ENCODE data around the gene ZNF175.

The ZNF175 gene

DNA sequence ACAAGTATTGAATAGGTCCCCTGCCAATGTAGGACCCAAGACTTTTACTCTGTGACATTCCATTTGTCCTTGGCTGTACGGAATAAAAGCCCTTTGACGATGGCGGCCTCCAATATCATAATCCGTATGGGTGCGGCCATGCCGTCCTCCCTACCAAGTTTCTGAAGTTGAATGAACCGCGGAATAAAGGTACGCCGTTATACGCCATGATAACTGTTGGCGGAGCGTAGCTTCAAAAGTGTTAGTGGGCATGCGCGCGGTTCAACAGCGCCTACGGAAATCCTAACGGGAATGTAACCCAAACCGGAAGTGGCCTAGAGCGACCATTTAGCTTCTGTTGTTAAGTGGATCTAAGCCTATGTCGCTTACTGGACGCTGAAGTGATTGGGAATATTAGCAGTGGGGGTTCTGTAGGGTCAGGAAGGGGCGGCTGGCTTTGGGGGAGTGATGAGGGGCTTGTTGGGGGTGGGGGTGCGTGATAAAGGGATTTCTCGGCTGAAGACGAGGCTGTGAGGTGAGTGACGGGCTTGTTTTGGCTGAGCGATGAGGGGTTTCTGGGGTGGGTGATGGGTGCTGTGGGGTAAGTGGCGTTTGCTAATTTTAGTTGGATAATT lies at the start of gene ZNF175:
Gene ZNF175 (plus strand): TSS at position 322 of the 614 bp plus-strand sequence. CDS start 2,047 bp downstream, outside the sequence.
- DNase-seq (ENCODE audit: low read depth): peak; percentile 87

GRCh38 chr19:51521357-51521756 lies 49.7 kb upstream of the ZNF175 start:
- DNase-seq (ENCODE audit: low read depth): no peak

- no peak for DNase-seq (ENCODE audit: low read depth)
Measured at GRCh38 chr19:51521781-51522180, 49.3 kb upstream of the ZNF175 start.

- no peak for DNase-seq (ENCODE audit: low read depth)
Measured at GRCh38 chr19:51524666-51525264, 46.3 kb upstream of the ZNF175 start.

- no peak for DNase-seq (ENCODE audit: low read depth)
Measured at GRCh38 chr19:51525651-51526050, 45.4 kb upstream of the ZNF175 start.

- no peak for DNase-seq (ENCODE audit: low read depth)
Measured at GRCh38 chr19:51529301-51529700, 41.8 kb upstream of the ZNF175 start.

GRCh38 chr19:51530616-51531015 lies 40.5 kb upstream of the ZNF175 start:
- no peak for DNase-seq (ENCODE audit: low read depth)

DNA sequence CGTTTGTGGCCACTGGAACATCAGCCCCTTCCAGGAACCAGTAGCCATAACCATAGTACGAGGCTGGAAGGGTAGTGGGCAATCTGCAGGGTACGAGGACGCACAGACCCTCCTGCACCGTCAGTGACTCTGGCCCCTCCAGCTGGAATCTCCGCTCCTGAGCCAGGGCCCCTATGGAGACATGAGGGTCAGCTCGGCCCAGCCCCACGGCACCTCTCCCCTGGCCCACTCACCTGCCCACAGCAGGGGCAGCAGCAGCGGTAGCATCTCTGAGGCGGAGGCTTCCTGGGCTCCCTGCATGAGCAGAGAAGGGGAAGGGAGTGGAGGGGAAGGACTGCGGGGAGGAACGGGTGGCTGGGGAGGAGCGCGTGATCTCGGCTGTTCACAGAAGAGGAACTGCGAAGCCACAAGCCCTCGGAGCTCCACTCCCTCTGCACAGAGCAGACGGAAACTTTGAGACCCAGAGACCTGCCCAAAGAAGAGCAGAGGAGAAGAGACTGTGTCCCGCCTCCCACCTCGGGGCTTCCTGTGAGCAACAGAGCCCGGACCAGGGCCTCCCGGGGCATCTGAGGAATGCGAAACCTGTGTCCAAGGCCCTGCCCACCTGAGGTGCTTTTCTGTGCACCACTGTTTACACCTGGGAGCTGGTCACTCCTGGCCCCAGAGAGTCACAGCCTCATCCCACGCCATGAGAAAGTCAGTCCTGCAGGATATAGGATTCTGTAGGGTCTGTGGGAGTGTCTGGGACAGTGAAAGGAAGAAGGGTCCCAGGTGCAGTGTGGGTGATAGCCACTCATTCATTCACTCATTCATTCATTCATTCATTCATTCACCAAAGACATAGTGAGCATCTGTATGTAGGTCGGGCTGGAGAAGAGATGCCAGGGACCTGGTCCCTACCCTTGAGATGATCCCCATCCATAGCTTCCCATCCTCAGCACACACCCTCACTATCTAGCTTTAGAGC lies 39.5 kb upstream of the ZNF175 start, which contains the start of gene SIGLEC6:
Gene SIGLEC6 (minus strand): TSS at position 322 of the 967 bp plus-strand sequence. CDS start 22 bp downstream, at position 300.
- no peak for DNase-seq (ENCODE audit: low read depth)

DNA sequence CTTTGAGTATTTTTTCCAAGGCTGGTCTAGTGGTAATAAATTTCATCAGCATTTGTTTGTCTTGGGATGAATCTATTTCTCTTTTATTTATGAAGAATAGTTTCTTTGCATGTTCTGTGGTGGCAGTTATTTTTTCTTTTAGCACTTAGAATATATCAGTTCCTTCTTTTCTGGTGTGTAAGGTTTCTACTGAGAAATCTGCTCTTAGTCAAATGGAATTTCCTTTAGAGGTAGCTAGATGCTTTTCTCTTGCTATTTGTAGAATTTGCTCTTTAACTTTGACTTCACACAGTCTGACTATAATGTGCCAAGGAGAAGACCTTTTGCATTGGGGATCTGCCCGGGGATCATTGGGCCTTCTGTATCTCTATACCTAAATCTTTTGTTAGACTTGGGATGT lies 35.5 kb upstream of the ZNF175 start:
- no peak for DNase-seq (ENCODE audit: low read depth)

DNA sequence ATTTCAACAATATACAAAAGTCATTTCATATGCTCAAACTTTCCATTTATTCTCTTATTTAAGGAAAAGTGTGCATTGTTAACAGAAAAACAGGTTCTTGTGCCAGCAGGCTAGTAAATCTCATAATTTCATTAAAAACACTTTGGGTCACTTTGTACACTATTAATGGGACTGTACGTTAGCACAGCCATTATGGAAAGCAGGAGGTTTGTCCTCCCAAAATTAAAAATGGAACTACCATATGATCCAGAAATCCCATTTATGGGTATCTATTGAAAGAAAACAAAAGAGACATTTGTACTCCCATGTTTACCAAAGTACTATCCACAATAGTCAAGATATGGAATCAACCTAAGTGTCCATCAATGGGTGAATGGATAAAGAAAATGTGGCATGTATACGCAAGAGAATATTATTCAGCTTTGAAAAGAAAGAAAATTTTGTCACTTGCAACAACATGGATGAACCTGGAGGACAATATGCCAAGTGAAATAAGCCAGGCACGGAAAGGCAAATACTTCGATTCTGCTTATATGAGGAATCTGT lies 31.2 kb upstream of the ZNF175 start:
- no peak for DNase-seq (ENCODE audit: low read depth)

- DNase-seq (ENCODE audit: low read depth): no peak
Measured at GRCh38 chr19:51541458-51542357, 29.4 kb upstream of the ZNF175 start.

GRCh38 chr19:51542699-51543098 lies 28.4 kb upstream of the ZNF175 start:
- DNase-seq (ENCODE audit: low read depth): no peak

GRCh38 chr19:51544038-51544437 lies 27.0 kb upstream of the ZNF175 start:
- no peak for DNase-seq (ENCODE audit: low read depth)

DNA sequence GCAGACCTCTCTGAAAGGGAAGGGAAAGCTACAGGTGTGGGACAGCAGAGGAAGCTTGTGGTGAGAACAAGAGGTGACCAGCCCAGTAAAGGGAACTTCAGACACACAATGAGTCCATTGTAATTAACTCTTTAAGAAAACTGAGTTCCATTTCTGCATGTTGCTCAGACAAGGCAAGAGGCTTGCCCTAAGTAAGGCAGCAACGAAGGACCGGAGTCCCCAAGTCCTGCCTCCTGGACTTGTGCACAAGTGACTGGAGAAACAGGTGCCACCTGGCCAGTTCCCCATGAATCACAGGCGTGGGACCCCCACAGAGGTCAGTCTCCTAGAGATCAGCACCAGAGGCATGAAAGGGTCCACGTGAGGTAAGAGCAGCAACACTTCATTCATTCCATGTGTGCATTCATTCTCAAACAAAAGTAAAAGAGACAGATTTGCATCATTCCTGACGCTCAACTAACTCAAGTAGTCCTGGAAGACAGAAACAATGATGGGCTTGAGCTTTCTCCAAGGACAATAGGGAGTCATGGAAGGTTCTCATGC lies 24.9 kb upstream of the ZNF175 start:
- DNase-seq (ENCODE audit: low read depth): no peak

GRCh38 chr19:51546650-51547396 lies 24.3 kb upstream of the ZNF175 start:
- no peak for DNase-seq (ENCODE audit: low read depth)

DNA sequence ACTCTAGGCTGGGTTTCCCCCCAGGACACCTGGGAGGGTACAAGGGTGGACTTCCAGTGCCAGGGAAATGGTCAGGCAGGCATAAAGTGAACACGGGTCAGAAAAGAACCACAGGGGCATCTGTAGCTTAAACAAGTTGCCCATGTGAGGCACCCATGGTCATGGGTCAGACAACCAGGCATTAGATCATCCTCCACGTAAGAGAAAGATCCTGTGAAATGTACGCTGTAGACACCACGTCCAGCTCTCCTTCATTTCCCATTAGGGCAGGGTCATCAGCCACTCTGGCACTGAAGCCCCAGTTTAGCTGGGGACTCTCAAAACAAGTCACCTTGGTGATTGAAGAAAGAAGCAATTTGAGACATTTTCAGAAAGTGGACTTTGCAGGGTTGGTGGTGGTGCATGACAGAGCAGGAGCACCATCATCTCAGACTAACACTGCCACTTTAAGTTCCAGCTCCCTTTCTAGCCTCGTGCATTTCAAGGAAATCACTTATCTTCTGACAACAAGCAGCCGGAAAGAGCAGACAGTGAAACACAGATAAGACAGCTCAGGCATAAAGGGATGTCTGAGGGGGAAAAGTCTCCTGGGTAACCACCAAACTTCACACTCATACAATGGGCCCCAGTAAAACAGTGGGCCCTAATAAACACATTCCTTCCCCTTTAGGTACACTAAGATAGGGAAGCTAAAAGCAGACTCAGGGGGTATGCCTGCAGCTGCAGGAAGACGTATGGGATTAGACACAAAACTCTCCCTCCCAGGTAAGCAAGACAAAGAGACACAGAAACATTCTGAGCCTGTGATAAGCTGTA lies 23.5 kb upstream of the ZNF175 start:
- no peak for DNase-seq (ENCODE audit: low read depth)

GRCh38 chr19:51548213-51548651 lies 22.9 kb upstream of the ZNF175 start:
- DNase-seq (ENCODE audit: low read depth): no peak

- no peak for DNase-seq (ENCODE audit: low read depth)
Measured at GRCh38 chr19:51548891-51549305, 22.2 kb upstream of the ZNF175 start.
